Activated CD4-positive, alpha-beta memory T cell treated with anti-CD3 and anti-CD28 coated beads for 36 hours (primary cell): ENCODE results near the gene RPS6KA2. TPM values are rescaled to one million over a fixed set of nuclear protein-coding genes. Genes with fewer than 3 reads are reported as not detected.
A peak's percentile ranks its signal among the peaks of the same experiment; 100 is the strongest.
"Not testable (repeated sequence)": the region's sequence is repeated elsewhere in the genome, so short reads cannot be mapped to it uniquely, and the experiment has no call there.

Experiments used
- CTCF ChIA-PET: fragments of 350-600 bp; sonication (Branson Sonifier 250); formaldehyde crosslinking; loops from one replicate; lab custom pipeline; 2021; ENCODE audit warnings: antibody characterized with exemption, inconsistent platforms; lab: Charles Lee
- POLR2A ChIA-PET: fragments of 350-600 bp; sonication (Branson Sonifier 250); formaldehyde crosslinking; loops from one replicate; lab custom pipeline; 2021; ENCODE audit warnings: antibody characterized with exemption; lab: Charles Lee
- DNase-seq: peaks from one replicate; pipeline ENCODE4 v3.0.0-alpha.2; 2020
- H3K27ac Mint-ChIP-seq: one replicate; pipeline ENCODE4 v1.8.0; 2021; ENCODE audit warnings: mixed read lengths
- H3K27me3 Mint-ChIP-seq: one replicate; pipeline ENCODE4 v1.8.0; 2021; ENCODE audit warnings: mixed read lengths
- H3K36me3 Mint-ChIP-seq: one replicate; pipeline ENCODE4 v1.8.0; 2021; ENCODE audit warnings: mixed read lengths
- H3K4me1 Mint-ChIP-seq: one replicate; pipeline ENCODE4 v1.8.0; 2021; ENCODE audit warnings: low read depth, mixed read lengths
- H3K4me3 Mint-ChIP-seq: one replicate; pipeline ENCODE4 v1.8.0; 2021; ENCODE audit warnings: mild to moderate bottlenecking, mixed read lengths
- H3K9me3 Mint-ChIP-seq: one replicate; pipeline ENCODE4 v1.8.0; 2021; ENCODE audit warnings: mixed read lengths
- intact Hi-C: fragments of 100-400 bp; cut with micrococcal nuclease; formaldehyde crosslinking; loops from one replicate; pipeline ENCODE4 v1.15.1; 2023
- total RNA-seq, 2 experiments: library from RNA; stranded (reverse); gene quantifications; one replicate each; pipeline ENCODE4 v1.2.3, GENCODE V29; 2021

The RPS6KA2 gene
- total RNA-seq, 2 experiments from 2014 or later = 7.7 to 7.9 TPM

DNA sequence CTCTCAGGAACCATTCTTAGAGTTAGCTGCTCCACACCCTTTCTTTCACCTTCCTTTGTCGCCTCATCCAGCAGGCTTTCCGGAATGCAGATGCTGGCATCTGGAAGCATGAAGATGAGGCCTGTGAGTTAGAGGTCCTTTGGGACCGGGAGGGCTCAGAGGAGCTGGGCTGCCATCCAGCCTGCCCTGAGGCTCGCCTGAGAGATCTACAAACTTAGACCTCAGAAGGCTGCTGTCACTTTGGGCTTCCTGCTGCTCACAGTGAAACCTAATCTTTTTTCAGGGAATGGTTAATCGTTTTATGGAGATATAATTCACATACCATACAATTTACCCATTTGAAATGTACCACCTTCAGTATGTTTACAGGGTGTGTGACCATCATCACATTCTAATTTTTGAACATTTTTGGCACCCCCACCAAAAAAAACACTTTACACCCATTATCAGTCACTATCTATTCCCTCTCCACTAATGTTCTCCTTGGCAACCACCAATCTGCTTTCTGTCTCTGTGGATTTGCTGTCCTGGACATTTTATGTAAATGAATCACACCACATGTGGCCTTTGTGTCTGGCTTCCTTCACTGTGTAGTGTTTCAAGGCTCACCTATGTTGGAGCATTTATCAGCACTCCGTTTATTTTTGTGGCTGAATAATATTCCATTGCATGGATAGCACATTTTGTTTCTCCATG is 224.3 kb downstream of the RPS6KA2 start:
- ChIA-PET CTCF (interaction anchor here (5.9 kb wide), 1 partner anchor 91 kb away, joined by 80 read pairs; the partner anchor contains the start of gene PRR18), POLR2A (no interaction called here)
- Mint-ChIP-seq H3K36me3 (no peaks in the 10 kb centered on the region), H3K4me1 (peaks cover 3% of the 10 kb centered on the region), H3K4me3 (no peak overlapping the region), H3K27me3 (peaks cover 2% of the 10 kb centered on the region), H3K9me3 (no peaks in the 10 kb centered on the region), H3K27ac (no peak overlapping the region)
- DNase-seq = no peak
- intact Hi-C loops = no loop called here

DNA sequence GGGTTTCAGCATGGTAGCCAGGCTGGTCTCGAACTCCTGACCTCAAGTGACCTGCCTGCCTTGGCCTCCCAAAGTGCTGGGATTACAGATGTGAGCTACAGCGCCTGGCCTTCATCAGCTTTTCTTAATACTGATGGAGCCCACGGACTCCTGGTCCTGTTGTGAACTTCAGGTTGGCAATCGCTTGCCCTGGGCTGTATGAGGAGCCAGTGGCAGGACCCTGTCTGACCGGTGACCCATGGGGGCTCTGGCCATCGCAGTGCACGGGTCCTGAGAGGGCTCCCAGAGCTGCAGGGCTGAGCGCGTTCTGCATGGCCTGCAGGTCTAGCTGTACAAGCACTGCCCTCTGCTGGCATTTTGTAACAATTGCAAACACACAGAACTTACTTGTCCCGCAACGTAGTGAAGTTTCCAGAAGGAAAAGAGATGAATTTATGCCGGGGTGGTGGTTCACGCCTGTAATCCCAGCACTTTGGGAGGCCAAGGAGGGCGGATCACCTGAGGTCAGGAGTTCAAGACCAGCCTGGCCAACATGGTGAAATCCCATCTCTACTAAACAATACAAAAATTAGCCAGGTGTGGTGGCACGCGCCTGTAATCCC is 226.3 kb downstream of the RPS6KA2 start:
- not testable (repeated sequence) for H3K9me3 Mint-ChIP-seq, H3K27me3 Mint-ChIP-seq, H3K4me3 Mint-ChIP-seq, H3K27ac Mint-ChIP-seq, H3K36me3 Mint-ChIP-seq, H3K4me1 Mint-ChIP-seq
- intact Hi-C loops = loop anchor here (1.0 to 2.0 kb wide), 3 partner anchors 18 to 125 kb away; partner anchors contain the start of gene MPC1
- POLR2A ChIA-PET = interaction anchor here (0.7 kb wide), 1 partner anchor 14 kb away, joined by 3 read pairs; no protein-coding TSS in a partner anchor
- peak; percentile 56 for DNase-seq
- CTCF ChIA-PET = interaction anchor here (0.6 to 6.8 kb wide), 38 partner anchors 9 to 672 kb away, joined by 3 to 82 read pairs (median 4); partner anchors contain the start of genes PRR18, RPS6KA2 and SFT2D1

DNA sequence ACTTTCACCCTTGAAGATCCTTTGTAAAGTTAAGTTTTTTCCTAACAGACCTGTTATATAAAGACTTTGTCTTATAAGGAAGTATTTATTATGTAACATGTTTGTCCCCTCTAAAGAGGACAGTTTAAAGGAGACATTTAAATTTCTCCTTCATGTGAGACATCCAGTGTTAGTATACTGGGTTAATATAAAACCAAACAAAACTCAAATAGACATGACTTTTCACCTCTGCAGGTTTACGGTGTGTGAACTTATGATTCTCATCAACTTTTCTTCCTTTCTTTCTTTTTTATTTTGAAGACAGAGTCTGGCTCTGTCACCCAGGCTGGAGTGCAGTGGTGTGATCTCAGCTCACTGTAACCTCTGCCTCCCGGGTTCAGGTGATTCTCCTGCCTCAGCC is 226.9 kb downstream of the RPS6KA2 start:
- Mint-ChIP-seq H3K27ac (no peak overlapping the region), H3K27me3 (peaks cover 2% of the 10 kb centered on the region), H3K9me3 (no peaks in the 10 kb centered on the region), H3K36me3 (no peaks in the 10 kb centered on the region), H3K4me3 (no peak overlapping the region), H3K4me1 (peaks cover 3% of the 10 kb centered on the region)
- DNase-seq = no peak
- ChIA-PET CTCF (interaction anchor here (0.6 to 6.8 kb wide), 37 partner anchors 8 to 671 kb away, joined by 3 to 82 read pairs (median 5); partner anchors contain the start of genes PRR18, RPS6KA2 and SFT2D1), POLR2A (interaction anchor here (0.7 kb wide), 1 partner anchor 15 kb away, joined by 3 read pairs; no protein-coding TSS in a partner anchor)
- intact Hi-C loops = loop anchor here (1.0 to 2.0 kb wide), 2 partner anchors 17 to 87 kb away; partner anchors contain the start of gene MPC1

DNA sequence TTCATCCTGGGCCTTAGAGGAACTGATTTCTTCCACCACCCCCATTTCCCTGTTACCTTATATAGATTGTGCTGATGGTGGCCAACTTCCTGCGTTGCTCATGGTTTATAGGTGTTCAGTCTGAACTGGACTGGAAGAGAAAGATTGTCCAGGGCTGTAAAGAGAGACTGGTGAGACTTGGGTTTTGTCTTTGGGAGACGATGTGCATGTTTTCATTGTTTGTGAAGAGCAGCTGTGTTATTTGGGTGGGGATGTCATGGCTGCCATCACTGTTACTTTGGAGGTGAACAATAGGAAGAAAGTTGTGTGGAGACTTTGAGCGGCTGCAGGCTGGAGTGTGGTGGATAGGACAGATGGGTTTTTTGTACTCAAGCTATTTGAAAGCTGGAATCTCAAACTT is 228.7 kb downstream of the RPS6KA2 start:
- no peak for DNase-seq
- CTCF ChIA-PET = interaction anchor here (1.2 to 6.8 kb wide), 6 partner anchors 13 to 145 kb away, joined by 3 to 82 read pairs (median 40); partner anchors contain the start of gene PRR18
- intact Hi-C loops = no loop called here
- POLR2A ChIA-PET = no interaction called here
- Mint-ChIP-seq H3K9me3 (no peaks in the 10 kb centered on the region), H3K36me3 (no peaks in the 10 kb centered on the region), H3K4me3 (no peak overlapping the region), H3K27me3 (peaks cover 2% of the 10 kb centered on the region), H3K27ac (no peak overlapping the region), H3K4me1 (peaks cover 3% of the 10 kb centered on the region)

DNA sequence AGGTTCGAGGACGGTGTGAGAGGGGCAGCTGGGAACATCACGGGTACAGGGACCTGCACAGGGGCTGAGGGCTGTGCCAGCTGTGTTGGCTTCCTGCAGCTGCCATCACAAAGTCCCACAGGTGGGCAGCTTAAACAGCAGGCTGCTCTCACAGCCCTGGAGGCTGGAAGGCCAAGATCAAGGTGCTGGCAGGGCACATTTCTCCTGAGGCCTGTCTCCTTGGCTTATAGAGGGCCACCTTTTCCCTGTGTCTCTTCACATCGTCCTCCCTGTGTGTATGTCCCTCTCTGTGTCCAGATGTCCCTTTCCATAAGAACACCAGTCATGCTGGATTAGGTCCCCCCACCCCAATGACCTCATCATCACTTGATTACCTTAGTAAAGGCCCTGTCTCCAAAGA is 229.2 kb downstream of the RPS6KA2 start:
- Mint-ChIP-seq H3K27ac (no peak overlapping the region), H3K9me3 (no peaks in the 10 kb centered on the region), H3K4me1 (peaks cover 3% of the 10 kb centered on the region), H3K4me3 (no peak overlapping the region), H3K27me3 (peaks cover 2% of the 10 kb centered on the region), H3K36me3 (no peaks in the 10 kb centered on the region)
- ChIA-PET CTCF (interaction anchor here (1.2 to 6.8 kb wide), 6 partner anchors 13 to 145 kb away, joined by 3 to 82 read pairs (median 40); partner anchors contain the start of gene PRR18), POLR2A (no interaction called here)
- no peak for DNase-seq
- intact Hi-C loops = no loop called here

DNA sequence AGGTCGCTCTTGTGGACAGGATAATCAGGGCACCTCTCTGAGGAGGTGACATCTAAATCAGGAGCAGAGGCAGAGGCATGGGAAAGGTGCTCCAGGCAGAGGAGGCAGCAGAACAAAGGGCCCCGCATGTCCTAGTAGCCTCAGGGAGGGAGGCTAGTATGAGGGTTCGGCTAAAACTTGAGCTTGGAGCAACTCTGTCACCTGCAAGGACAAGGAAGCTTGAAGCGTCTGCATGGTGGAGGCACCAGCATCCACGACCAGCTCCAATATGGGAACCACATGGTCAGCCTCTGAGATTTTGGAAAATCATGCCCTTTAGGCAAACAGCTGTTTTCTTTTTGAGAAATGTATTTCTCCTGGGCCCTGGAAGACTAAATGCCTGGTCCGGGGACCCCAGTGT is 231.3 kb downstream of the RPS6KA2 start:
- intact Hi-C loops = no loop called here
- Mint-ChIP-seq H3K27ac (no peak overlapping the region), H3K36me3 (no peaks in the 10 kb centered on the region), H3K27me3 (peaks cover 2% of the 10 kb centered on the region), H3K4me1 (peaks cover 1% of the 10 kb centered on the region), H3K9me3 (no peaks in the 10 kb centered on the region), H3K4me3 (no peak overlapping the region)
- DNase-seq = no peak
- ChIA-PET CTCF (interaction anchor here (0.5 to 6.8 kb wide), 2 partner anchors 16 to 87 kb away, joined by 3 to 55 read pairs; no protein-coding TSS in a partner anchor), POLR2A (no interaction called here)

DNA sequence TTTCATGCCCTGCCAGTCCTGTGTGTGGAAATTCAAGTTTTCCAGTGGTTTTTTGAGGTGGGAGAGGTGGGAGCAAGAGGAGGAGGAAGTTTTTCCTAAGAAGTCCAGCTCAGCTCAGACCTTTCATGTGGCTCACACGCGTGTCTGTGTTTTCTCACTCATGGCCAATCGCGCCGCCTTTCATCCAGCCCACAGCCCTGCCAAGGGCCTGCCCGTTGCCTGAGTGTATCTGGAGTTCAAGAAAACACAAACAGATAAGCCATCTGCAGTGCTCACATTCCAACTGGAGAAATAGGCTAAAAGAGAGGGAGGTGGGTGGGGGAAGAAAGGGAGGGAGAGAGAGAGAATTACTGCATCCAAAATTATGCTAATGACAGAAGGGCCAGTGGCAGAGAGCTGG is 231.7 kb downstream of the RPS6KA2 start:
- intact Hi-C loops = no loop called here
- no peak for DNase-seq
- ChIA-PET CTCF (interaction anchor here (0.5 to 6.8 kb wide), 3 partner anchors 14 to 86 kb away, joined by 3 to 55 read pairs (median 4); no protein-coding TSS in a partner anchor), POLR2A (no interaction called here)
- no peak overlapping the region for H3K4me3 Mint-ChIP-seq
- no peaks in the 10 kb centered on the region for H3K9me3 Mint-ChIP-seq
- H3K27ac Mint-ChIP-seq = no peak overlapping the region
- H3K4me1 Mint-ChIP-seq = no peaks in the 10 kb centered on the region
- peaks cover 2% of the 10 kb centered on the region for H3K27me3 Mint-ChIP-seq
- no peaks in the 10 kb centered on the region for H3K36me3 Mint-ChIP-seq

DNA sequence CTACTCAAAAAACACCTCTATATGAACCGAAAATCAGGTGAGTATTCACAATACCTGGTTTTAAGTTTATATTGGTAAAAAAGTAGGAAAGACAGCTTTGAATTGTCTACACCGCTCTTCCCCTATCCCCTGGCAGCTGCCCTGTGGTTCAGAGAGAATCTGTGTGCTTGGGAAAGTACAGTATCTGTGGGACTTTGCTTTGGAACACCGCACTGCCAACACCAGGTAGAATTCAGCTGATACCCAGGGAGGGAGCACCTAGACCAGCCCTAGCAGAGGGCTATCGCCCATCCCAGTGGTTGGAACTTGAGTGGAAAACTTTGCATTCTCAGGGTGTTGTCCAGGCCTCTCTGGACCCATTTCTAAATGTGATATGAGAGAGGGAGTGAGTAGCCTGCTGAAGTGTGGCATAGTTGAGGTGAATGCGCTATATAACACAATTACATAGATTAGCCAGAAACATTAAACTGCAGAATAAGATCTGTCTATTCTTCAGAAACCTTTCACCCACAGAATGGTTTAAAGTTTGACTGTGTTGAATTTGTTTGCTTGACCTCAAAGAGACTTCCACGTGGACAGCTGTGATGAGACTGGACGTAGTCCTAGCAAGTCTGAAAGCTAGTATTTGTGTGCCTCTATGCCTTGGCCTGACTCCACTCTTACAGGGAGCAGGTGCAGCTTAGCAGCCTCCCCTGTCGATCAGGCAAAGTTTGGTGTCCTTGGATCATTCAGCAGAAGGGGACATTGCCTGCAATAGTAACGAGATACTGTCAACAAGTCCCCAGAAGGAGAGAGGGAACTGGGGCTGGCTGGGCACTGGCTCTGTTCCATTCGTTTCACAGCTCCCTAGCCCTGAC is 232.8 kb downstream of the RPS6KA2 start:
- Mint-ChIP-seq H3K4me3 (no peak overlapping the region), H3K27me3 (peaks cover 2% of the 10 kb centered on the region), H3K4me1 (no peaks in the 10 kb centered on the region), H3K36me3 (no peaks in the 10 kb centered on the region), H3K27ac (no peak overlapping the region), H3K9me3 (no peaks in the 10 kb centered on the region)
- ChIA-PET CTCF (interaction anchor here (1.0 to 1.3 kb wide), 2 partner anchors 13 to 81 kb away, joined by 3 to 4 read pairs; no protein-coding TSS in a partner anchor), POLR2A (interaction anchor here (0.8 kb wide), 1 partner anchor 89 kb away, joined by 6 read pairs; no protein-coding TSS in a partner anchor)
- DNase-seq = no peak
- intact Hi-C loops = no loop called here

DNA sequence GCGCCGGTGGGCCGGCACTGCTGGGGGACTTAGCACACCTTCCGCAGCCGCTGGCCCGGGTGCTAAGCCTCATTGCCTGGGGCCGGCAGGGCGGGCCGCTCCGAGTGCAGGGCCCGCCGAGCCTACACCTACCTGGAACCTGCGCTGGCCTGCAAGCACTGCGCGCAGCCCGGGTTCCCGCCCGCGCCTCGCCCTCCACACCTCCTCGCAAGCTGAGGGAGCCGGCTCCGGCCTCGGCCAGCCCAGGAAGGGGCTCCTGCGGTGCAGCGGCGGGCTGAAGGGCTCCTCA is 233.6 kb downstream of the RPS6KA2 start:
- no peak overlapping the region for H3K27ac Mint-ChIP-seq
- H3K9me3 Mint-ChIP-seq = no peaks in the 10 kb centered on the region
- H3K4me1 Mint-ChIP-seq = no peaks in the 10 kb centered on the region
- intact Hi-C loops = no loop called here
- peaks cover 2% of the 10 kb centered on the region for H3K27me3 Mint-ChIP-seq
- POLR2A ChIA-PET = no interaction called here
- CTCF ChIA-PET = interaction anchor here (0.7 kb wide), 1 partner anchor 10 kb away, joined by 3 read pairs; no protein-coding TSS in a partner anchor
- no peaks in the 10 kb centered on the region for H3K36me3 Mint-ChIP-seq
- DNase-seq = no peak
- no peak overlapping the region for H3K4me3 Mint-ChIP-seq

DNA sequence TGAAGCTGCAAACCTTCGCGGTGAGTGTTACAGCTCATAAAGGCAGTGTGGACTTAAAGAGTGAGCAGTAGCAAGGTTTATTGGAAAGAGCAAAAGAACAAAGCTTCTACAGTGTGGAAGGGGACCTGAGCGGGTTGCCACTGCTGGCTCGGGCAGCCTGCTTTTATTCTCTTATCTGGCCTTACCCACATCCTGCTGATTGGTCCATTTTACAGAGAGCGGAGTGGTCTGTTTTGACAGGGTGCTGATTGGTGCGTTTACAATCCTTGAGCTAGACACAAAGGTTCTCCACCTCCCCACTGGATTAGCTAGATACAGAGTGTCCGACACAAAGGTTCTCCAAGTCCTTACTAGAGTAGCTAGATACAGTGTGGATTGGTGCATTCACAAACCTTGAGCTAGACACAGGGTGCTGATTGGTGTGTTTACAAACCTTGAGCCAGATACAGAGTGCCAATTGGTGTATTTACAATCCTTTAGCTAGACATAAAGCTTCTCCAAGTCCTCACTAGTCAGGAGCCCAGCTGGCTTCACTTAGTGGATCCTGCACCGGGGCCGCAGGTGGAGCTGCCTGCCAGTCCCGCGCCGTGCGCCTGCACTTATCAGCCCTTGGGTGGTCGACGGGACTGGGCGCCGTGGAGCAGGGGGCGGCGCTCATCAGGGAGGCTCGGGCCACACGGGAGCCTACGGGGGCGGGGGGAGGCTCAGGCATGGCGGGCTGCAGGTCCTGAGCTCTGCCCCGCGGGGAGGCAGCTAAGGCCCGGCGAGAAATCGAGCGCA is 234.1 kb downstream of the RPS6KA2 start:
- DNase-seq, H3K4me1 Mint-ChIP-seq, H3K27ac Mint-ChIP-seq, H3K36me3 Mint-ChIP-seq, H3K27me3 Mint-ChIP-seq, POLR2A ChIA-PET, H3K4me3 Mint-ChIP-seq, intact Hi-C loops, H3K9me3 Mint-ChIP-seq: not testable (repeated sequence)
- CTCF ChIA-PET = interaction anchor here (0.6 to 1.3 kb wide), 4 partner anchors 8 to 79 kb away, joined by 3 to 7 read pairs (median 4); no protein-coding TSS in a partner anchor

DNA sequence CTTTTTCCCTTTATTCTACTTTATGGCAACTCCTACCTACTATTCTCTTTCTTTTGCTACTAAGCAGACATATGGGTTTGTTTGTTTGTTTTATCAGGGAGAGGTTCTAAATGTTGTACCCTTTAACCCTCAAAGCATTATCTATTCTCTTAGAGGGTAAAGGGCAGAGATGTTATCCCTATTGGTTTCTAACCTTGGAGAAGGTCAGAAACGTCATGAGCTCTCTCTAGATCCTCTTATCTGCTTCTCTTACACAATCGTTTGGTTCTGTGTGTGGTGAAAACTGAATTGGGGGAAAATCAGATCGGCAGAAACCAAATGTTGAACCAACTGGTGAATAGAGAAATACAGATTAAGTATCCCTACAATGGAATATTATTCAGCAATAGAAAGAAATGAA is 237.9 kb downstream of the RPS6KA2 start:
- POLR2A ChIA-PET = no interaction called here
- H3K27me3 Mint-ChIP-seq = no peaks in the 10 kb centered on the region

More for the DNA sequence above, 237.9 kb downstream of the RPS6KA2 start:
- CTCF ChIA-PET = interaction anchor here (1.9 kb wide), 1 partner anchor 8 kb away, joined by 8 read pairs; no protein-coding TSS in a partner anchor
- intact Hi-C loops = loop anchor here (10.0 kb wide), 1 partner anchor 504 kb away; no protein-coding TSS in a partner anchor
- Mint-ChIP-seq H3K4me1 (peaks cover 2% of the 10 kb centered on the region), H3K9me3 (no peaks in the 10 kb centered on the region), H3K36me3 (no peaks in the 10 kb centered on the region), H3K4me3 (no peak overlapping the region), H3K27ac (no peak overlapping the region)
- no peak for DNase-seq
